GM21619 (cell line): ENCODE data around the gene OR5M3.

ENCODE experiments used
- ATAC-seq: cut with Tn5 transposase; IDR thresholded peaks from one replicate; pipeline ENCODE4 v1.9.1; 2021; ENCODE audit not compliant: unreplicated experiment

The OR5M3 gene

DNA sequence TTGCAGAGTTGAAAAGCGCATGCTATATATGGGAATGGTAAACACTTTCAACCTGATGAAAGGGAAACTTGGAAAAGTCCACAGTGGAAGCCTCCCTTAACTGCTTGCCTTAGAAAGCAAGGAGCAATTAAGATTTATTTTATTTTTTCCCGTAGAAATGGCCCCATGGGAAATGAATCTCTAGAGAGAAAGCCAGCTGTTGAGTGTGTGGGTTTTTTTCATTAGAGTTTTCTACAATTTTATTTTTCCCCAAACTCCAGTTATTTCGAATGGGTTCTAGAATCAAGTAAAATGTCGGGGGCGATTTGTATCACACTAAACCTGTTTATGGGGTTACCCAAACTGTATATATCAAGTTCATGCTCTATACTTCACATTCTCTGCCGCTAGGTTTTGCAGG, at the start of gene OR5M3:
TSS of gene OR5M3 (minus strand) at position 101 of the 400 bp plus-strand sequence. CDS start 2,855 bp downstream, outside the sequence.
- no peak for ATAC-seq

DNA sequence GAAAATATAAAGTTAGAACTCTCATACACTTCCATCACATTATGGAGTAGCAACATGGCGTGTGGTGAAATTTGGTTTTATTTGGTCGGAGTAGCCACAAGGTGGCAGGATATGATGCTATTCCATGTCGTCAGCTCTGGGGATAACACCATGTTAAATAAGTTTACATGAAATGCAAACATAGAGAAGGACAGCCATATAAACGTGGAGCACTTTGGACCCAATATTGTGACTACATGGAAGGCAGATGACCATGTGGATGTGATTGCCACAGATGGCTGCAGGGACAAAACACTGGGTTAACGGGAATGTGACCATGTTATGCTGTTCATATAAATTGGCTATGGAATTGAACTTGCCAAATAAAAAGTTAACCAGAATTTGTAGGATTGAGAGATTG, 48.9 kb upstream of the OR5M3 start:
- no peak for ATAC-seq

DNA sequence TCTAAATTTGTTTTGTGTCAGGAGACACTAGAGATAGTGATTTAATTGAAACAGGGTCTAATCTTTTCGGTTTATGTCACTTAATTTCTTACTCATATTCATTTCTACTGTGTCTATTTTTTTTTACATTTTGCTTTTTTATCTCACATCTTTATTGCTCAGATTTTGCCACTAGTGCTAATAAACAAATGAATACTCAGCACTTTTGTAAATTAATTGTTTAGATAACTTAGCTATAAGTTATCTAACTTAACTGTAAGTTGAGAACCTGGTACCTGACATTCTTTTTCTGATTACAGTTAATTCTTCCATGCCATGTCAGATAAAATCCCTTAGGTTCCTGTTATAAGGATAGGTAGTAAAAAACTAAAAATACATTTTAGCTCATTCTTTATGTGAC, 40.1 kb upstream of the OR5M3 start:
- no peak for ATAC-seq

DNA sequence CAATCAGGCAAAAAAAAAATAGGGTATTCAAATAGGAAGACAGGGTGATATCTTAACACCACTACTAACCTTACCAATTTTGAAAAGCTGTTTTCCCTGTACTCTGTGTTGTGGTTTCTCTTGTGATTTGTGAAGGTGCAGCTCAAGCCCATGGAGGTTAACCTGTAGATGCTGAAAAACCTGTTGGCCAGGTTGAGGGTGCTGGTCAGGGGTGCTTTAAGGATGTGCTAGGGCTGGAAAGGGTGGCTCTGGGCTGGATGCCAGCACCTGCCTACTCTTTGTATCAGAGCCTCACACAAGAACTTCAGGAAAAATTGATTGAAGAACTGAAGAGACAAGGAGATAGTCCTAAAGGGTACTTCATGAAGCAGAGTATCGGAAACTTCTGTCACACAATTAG, 36.3 kb upstream of the OR5M3 start:
- no peak for ATAC-seq

DNA sequence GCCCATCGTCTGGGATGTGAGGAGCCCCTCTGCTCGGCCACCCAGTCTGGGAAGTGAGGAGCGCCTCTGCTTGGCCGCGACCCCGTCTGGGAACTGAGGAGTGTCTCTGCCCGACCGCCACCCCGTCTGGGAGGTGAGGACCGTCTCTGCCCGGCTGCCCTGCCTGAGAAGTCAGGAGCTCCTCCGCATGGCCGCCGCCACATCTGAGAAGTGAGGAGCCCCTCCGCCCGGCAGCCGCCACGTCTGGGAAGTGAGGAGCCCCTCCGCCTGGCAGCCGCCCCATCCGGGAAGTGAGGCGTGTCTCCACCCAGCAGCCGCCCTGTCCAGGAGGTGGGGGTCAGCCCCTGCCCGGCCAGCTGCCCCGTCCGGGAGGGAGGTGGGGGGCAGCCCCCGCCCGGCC, 23.9 kb upstream of the OR5M3 start:
- ATAC-seq = no peak

DNA sequence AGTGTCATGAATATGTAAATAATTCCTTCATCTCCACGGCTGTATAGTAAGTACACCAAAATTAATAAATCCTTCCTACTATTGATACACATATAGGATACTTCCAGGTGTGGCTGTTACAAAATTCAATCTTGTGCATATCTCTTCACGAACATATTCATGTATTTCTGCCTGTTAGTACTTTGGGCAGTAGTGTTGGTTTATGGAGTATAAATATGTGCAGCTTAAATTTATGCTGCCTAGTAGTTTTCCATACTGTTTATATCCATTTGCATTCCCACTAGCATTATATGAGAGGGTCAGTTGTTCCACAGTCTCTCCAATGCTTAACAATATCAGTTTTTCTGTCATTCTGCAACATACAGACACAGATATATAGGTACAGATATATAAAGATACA, 22.0 kb upstream of the OR5M3 start:
- ATAC-seq = no peak

DNA sequence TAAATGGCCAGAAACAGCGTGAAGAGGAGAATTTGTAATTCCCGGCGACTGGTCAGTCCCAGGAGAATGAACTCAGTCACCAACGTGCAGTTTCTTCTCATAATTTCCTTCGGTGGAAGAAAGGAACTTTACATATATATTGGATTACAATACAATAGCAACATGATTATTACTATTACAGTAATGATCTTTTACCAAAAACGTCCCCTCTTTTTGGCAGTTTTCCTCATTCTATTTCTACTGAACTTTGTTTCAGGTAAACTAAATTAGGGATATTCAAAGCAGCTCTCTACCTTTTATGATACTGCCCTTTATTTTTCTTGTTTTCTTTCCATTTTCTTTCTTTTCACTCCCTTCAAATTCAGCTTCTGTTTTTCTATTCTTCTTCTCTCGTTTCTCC, 18.1 kb upstream of the OR5M3 start, which contains the start of gene OR5M8:
TSS of gene OR5M8 (minus strand) at position 101 of the 400 bp plus-strand sequence. CDS start at position 101, 0 bp downstream.
- ATAC-seq = no peak

DNA sequence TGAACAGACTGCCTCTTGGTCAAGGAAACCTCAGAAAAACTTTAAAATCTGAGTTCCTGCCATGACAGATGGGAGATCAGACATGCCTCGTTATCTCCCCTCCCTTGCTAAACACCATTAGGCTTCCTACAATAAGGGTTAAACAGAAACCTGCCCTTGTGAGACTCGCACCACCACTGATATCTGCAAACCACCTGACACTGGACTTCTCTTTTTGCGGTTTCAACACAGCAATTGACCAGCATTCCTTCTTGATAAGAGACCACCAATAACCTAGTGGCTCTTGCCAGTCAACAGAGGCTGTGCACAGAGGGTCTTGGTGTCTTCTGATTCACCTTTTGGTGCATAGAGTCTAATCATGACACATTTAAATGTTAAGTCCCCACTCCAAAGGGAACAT, 13.6 kb upstream of the OR5M3 start:
- ATAC-seq = no peak

DNA sequence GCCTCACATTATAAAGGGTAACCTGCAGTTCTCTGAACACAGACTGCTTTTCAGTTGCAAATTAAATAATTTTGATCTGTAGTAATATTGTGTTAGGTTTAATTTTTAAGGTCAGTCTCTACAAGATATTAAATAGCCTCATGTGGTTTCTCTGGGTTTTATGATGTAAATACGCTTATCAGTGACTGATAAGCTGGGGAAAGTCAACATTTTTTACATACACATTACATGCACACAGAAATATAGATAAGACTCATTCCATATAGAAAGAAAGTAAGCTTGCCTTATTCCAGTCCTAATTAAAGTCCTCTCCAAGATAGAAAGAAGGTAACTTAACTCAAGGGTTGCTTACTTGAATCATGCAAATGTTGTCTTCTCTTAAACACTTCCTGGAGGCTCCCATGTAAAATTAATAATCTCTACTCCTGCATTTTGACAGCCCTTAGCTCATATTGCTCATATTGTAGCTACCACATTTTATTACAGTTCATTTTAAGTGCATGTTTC, 1.6 kb upstream of the OR5M3 start:
- ATAC-seq = no peak

DNA sequence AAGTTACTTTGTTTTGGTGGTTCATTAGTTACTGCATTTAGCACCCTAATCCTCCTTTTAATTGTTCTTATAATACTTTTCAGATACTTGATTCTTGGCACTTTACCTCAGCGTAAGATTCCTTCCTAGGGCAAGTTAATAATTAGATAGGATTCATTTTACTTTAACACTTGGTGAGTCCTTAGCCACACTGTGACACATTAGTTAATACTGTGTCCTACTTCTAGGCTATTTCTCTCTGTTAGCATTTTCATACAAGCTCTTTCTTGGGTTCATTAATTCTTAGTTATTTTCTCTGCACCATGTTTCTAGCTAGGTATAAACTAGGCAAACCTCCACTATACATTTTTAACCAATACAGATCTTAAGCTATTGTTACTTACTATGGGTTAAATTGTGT, 16.1 kb downstream of the OR5M3 start:
- no peak for ATAC-seq

DNA sequence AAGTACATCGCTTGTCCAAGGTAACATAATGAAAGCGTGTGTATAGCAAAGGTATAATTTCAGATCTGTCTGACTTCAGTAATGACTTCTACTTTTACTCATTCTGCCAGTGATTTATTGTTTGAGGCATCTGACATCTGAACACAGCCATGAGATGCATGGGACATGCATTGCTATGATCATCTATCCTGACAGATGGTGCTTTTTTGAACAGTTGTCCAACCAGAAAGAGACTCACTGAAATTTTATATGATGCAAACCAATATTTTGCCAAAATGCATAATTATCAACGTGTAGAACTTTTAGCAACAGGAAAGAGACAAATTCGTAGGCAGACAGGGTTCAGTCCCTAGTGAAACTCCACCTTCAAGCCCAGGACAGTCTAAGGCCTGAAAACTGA, 19.6 kb downstream of the OR5M3 start:
- no peak for ATAC-seq
